SH-SY5Y (cell line): ENCODE data around the gene SBNO2.

Source experiments
- GATA2 ChIP-seq: IDR thresholded peaks from 2 replicates; pipeline ENCODE4 v1.6.1; 2011; ENCODE audit warnings: mild to moderate bottlenecking, low read depth, low read length
- GATA3 ChIP-seq: IDR thresholded peaks from 2 replicates; pipeline ENCODE4 v1.6.1; 2011; ENCODE audit warnings: low read depth, mild to moderate bottlenecking, low read length, moderate library complexity

Gene SBNO2

DNA sequence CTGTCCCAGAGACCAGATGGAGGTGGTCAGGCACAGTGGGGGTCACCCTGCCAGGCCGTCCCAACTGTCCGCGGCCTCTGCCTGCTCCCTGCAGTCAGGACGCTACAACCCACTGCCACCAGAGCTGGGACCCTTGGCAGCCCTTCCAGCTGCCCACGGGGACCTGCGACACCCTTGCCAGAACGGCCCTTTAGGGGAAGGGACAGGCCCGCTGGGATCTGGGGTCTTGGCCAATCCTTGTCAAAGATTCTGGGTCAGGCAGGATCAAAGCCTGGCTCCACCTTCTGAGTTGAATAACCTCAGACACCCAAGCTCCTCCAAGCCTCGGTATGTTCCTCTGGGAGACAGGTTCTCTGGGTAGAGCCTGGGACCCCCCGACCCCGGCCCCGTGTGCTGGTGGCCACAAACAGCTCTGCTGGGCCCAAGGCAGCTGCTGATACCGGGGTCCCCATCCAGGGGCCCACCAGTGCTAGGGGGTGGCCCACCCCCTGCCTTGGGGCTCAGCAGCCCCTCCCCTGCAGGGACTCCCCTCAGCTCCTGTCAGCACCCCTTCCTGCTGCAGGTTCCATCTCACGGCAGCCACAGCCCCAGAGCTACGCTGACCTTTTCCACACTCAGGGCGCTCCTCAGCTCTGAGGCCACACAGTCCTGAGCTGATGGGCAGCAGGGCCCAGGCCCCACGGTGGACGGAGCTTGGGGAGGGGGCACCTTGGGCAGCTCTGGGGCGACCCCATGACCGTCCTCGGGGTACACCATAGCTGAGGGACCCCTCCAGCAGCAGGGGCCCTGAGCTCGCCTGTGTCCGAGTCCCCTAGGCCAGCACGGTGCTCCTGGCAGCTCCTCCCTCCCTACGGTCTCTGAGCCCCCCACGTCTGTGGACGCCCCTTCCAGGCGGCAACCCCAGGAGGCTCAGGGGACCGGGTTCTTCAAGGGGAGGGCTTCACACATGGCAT lies 18.4 kb downstream of the SBNO2 start:
- TF ChIP-seq GATA2 = no peak
- TF ChIP-seq GATA3 = no peak

DNA sequence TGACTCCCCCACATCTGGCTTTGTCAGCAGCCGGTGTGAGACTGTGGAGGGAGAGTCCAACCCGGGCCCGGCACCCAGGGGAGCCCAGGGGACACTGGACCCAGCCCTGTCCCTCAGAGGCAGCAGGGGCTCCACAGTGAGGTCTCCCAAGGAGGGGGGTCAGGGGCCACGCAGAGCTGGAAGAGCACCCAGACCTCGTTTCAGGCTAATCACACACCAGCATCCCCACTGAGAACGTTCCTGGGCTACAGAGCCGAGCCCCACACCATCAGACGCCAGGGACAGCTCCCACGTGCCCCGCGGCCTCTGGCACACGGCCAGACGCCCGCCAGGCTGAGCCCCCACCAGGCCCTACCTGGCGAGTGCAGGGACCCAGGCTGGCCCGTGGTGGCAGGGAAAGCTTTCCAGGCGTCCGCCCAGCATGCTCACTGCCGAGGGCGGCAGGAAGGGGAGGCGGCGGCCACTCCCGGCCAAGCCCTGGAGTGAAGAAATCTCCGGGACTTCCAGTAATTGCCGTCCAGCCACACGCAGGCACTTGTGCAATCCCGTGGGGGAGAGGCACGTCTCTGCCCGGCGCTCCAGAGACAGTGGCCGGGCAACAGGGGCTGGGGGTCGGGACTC lies 19.2 kb downstream of the SBNO2 start:
- no peak for TF ChIP-seq GATA3
- TF ChIP-seq GATA2 = no peak

GRCh38 chr19:1153891-1154730 lies 20.0 kb downstream of the SBNO2 start:
- no peak for TF ChIP-seq GATA3
- no peak for TF ChIP-seq GATA2

- TF ChIP-seq GATA2 (no peak), GATA3 (no peak)
Measured at GRCh38 chr19:1151917-1152587, 22.0 kb downstream of the SBNO2 start.

- TF ChIP-seq GATA2 (no peak), GATA3 (no peak)
Measured at GRCh38 chr19:1151037-1151724, 22.9 kb downstream of the SBNO2 start.

DNA sequence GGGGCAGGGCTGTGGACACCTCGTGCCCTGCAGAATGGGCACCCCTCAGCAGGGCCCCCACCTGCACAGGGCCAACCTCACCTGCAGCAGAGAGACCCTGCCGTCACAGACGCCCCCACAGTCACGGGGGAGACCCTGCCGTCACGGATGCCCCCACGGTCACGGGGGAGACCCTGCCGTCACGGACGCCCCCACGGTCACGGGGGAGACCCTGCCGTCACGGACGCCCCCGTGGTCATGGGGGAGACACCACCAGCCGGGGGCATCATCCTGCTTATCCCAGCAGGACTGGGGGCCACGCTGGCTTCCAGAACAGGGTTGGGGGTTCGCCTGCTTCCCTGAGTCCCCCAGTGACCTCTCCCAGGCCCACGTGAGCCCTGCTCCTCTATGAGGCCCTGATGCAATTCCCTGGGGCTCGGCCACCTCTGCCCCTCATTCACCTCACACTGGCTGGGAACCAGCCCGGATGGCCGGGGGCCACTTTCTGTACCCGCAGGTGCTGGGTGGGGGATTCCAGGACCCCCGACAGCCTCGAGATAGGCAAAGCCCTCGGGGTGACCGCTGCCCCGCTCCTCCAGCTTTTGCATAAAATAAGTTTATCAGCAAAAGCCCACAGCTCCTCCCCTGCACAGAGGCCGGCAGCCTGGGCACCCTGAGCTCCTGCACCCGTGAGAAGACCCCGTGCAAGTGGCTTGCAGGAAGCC lies 23.6 kb downstream of the SBNO2 start:
- TF ChIP-seq GATA3 (no peak), GATA2 (no peak)

DNA sequence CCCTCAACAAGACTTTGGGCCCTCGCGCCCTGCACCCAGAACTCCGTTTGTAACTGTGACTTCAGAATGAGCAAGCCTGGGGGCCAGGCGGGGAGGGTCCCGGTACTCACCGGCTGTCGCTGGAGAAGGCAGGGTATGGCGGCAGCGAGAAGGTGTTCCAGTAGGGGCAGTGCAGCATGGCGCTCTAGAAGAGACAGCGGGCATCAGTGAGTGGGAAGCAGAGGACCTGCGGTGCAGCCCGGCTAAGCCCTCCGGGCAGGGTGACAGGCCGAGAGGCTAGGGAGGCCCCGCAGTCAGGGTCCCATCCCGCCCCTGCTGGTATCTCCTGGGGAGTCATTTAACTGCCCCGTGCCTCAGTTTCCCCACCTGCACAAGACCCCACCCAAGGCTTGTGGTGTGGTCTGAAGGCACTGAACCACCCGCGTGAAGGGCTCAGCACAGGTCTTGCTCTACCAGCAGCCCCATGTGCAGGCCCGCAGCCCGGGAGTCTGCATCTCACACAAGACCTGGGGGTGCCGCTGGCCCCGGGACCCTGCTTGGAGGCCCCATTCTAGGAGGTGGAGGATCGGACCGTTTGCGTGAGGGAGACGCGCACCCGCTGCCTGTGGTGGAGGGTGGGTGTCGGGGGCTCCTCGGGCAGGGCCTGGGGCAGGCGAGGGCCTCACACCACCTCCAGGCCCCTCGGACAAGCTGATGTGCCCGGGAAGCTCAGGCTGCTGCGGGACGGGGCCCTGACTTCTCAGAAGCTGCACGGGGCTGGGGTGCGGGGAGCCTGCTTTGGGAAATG lies 24.6 kb downstream of the SBNO2 start:
- no peak for TF ChIP-seq GATA2
- TF ChIP-seq GATA3 = no peak

DNA sequence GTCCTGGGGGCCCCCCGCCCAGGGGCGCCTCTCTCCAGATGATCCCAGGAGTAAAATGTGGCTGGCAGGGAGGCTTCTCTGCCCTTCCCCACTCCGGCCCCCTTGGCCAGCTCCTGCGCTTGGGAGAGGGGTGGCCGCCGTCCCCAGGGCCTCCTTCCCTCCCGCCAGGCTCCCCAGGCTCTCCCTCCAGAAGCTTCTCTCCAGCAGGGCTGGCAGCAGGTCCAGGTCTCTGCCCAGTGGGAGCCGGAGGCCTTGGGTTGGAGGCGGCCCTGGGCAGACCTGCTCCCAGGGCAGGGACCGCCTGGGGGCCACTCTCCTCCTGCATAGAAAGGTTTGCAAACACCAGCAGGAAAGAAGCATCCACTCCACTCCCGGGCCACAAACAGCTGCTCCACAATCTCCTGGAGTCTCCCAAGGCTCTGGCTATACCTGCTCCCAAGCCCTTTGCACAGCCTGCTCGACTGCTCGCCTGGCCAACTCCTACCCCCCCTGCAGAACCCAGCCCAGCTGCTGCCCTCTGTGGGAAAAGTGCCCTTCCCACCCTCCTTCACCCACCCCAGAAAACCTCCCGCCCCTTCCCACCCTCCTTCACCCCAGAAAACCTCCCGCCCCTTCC lies 26.0 kb downstream of the SBNO2 start:
- TF ChIP-seq GATA2 (no peak), GATA3 (no peak)

- TF ChIP-seq GATA3 = no peak
- no peak for TF ChIP-seq GATA2
Measured at GRCh38 chr19:1146858-1147780, 26.9 kb downstream of the SBNO2 start.

GRCh38 chr19:1146412-1146699 lies 27.7 kb downstream of the SBNO2 start:
- no peak for TF ChIP-seq GATA3
- no peak for TF ChIP-seq GATA2
